ENCODE measurements around the gene TRIM75.
"Not testable (repeated sequence)": the region's sequence is repeated elsewhere in the genome, so short reads cannot be mapped to it uniquely, and the experiment has no call there.

TRIM75 gene
- 0 to 0.44 (median 0) reads per million in 17 experiments for total RNA-seq

- DNase-seq: no peak
These were observed at the start of gene TRIM75 for GRCh38 chr4:165053645-165054044. TSS of gene TRIM75 (plus strand) at chr4:165053866. CDS start at chr4:165059148, 5,282 bp downstream.

- DNase-seq: no peak
These were observed 48.2 kb upstream of the TRIM75 start for GRCh38 chr4:165005352-165005925.

- DNase-seq: no peak
These were observed 47.2 kb upstream of the TRIM75 start for GRCh38 chr4:165006456-165006855.

DNA sequence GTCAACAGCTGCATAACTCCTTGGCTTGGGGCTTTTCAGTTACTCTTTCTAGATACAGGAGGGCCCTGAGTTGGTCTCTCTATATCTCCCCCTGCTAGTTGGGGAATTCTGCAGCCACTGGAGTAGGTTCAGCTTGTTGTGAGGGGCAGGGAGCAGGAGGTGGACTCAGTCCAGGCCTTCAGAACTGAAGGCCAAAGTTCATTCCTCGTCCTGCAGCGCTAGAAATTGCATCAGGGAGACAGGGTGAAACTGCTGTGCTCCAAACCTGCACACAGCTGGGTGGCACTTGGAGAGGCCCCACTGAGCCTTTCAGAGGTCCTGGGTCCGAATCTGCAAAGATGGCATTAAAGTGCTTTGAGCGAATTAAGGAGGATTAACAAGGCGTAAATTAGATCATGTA lies 46.8 kb upstream of the TRIM75 start:
- DNase-seq: no peak

DNA sequence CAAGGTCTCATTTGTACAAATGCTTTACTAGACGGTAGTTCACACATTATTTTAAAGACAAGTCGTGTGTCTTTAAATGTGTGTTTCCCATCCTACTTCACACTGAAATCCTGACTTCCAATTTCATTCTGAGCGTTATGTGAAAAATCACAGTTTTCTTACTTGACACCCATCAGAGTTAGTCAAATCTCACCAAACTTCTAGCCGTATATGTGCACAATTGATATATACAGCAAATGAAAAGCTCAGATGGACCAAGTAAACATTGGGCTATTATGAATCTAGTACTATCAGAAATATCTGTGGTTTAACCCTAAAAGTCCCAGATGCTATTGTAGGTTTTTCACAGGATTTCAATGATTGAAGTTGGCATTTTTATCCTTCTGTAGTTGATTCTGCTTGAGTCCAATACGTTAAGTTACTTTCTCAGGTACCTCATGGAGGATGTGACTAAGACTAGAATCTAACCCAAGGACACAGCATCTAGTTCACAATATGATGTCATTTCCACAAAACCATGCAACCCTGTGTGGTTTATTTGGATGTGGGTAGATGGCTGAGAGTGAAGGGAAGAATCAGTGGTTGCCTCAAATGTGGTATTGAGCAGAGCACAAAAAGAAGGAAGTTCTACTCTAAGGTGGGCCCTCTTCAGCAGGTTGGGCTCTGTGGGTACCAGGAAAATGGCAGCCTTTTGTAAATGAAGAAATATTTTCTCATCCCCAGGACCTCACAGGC lies 44.0 kb upstream of the TRIM75 start:
- no peak for DNase-seq

- no peak for DNase-seq
These were observed 43.2 kb upstream of the TRIM75 start for GRCh38 chr4:165010487-165010886.

DNA sequence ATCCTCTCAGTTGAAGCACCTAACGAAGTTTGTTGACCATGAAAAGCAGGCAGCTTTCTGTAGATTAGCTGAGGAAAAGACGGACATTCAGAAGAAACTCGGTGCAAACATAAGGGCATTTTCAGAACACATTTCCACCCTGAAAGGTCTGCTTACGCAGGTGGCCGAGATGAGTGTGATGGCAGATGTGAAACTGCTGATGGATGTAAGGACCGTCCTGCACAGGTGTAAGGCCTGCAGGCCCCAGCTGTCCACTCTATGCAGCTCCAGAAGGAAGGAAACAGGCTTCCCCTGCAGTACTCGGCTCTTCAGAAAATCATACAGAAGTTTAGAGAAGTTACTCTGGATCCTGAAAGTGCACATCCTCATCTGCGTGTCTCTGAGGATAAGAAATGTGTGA lies 42.7 kb upstream of the TRIM75 start:
- DNase-seq: no peak

- no peak for DNase-seq
These were observed 42.3 kb upstream of the TRIM75 start for GRCh38 chr4:165011403-165011802.

- DNase-seq: no peak
These were observed 40.0 kb upstream of the TRIM75 start for GRCh38 chr4:165013691-165014090.

- DNase-seq: peak in 2 of 4 experiments; percentile 2 to 12
These were observed 36.7 kb upstream of the TRIM75 start for GRCh38 chr4:165016971-165017370.

GRCh38 chr4:165019995-165020394 lies 33.7 kb upstream of the TRIM75 start:
- not testable (repeated sequence) for DNase-seq

DNA sequence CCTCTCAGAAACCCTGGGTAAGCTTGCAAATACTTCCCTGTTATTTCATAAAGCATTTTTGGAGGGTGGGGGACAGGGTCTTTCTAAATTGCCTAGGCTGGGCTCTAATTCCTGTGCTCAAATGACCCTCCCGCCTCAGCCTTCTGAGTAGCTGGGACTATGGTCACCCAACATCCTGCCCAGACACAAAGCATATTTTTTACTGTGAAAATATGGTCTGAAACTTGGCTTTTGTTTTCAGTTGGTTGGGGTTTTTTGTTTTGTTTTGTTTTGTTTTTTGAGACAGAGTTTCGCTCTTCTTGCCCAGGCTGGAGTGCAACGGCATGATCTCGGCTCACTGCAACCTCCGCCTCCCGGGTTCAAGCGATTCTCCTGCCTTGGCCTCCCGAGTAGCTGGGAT lies 27.9 kb upstream of the TRIM75 start:
- not testable (repeated sequence) for DNase-seq

DNA sequence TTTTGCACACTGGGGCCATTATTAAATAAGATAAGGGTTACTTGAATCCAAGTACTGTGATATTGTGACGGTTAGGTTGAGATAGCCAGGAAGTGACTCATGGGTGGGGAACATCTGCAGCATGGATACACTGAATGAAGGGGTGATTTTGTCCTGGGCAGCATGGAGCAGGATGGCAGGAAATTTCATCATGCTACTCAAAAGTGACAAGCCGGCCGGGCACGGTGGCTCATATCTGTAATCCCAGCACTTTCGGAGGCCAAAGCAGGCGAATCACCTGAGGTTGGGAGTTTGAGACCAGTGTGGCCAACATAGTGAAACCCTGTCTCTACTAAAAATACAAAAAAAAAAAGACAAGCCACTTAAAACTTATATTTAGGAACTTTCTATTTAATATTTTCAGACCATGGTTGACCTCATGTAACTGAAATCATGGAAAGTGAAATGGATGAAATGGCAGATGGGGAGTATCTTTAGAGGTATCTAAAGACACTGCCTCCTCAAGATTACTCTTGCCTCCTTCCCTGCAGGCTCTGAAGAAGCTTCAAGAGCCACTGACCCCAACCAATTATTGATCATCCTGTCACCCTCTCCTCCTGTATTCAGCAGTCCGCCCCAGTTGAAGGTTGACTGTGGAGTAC lies 25.8 kb upstream of the TRIM75 start:
- no peak for DNase-seq

- DNase-seq: no peak
These were observed 22.0 kb upstream of the TRIM75 start, which contains the start of gene TRIM60 for GRCh38 chr4:165031436-165032211. TSS of gene TRIM60 (plus strand) at chr4:165031999. CDS start at chr4:165040073, 8,074 bp downstream.

DNA sequence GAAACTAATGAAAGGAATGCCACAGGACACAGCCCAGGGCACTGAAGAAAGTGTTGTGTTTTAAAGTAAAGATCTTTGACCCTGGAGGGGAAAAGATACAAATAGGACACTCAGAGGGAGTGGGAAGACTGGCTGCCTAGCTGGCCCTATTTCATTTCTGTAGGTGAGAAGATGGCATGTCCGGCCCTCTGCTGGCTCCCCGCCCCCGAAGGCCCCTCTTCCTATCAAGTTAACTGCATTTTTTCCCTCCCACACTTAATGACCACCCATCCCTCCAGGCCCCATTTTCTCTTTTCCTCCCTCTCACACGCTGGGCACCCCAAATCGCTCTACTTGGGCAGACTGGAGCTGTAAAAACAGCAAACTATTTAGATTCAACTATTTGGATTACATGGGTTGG lies 5.5 kb upstream of the TRIM75 start:
- DNase-seq: no peak

DNA sequence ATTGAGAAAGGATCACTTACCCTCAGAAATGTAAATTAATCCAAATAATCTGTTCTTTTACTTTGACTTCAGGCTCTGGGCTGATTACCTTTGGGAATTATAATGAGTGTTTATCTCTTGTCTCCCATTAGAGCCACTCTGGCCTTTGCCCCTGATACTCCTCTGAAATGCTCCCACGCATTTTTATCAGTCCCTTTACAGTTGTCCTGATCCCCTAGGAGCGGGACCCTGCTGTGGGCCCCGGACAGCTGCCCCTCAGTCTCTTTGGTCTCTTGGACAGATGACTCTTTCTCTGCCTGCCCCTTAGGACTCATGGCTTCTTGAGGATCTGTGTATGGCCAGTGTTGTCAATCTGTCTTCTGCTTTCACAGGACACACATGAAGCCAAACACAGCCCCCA lies 1.0 kb upstream of the TRIM75 start:
- no peak for DNase-seq

- no peak for DNase-seq
These were observed 1.9 kb downstream of the TRIM75 start for GRCh38 chr4:165055601-165056000.

- no peak for DNase-seq
These were observed 5.0 kb downstream of the TRIM75 start for GRCh38 chr4:165058666-165059065.

DNA sequence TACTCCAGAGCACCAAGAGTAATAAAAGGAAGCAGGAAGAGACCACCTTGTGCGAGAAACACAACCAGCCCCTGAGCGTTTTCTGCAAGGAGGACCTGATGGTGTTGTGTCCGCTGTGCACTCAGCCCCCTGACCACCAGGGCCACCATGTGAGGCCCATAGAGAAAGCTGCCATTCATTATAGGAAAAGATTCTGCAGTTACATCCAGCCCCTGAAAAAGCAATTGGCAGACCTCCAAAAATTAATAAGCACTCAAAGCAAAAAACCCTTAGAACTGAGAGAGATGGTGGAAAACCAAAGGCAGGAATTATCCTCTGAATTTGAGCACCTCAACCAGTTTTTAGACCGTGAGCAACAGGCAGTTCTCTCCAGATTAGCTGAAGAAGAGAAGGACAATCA lies 5.7 kb downstream of the TRIM75 start:
- DNase-seq: no peak

DNA sequence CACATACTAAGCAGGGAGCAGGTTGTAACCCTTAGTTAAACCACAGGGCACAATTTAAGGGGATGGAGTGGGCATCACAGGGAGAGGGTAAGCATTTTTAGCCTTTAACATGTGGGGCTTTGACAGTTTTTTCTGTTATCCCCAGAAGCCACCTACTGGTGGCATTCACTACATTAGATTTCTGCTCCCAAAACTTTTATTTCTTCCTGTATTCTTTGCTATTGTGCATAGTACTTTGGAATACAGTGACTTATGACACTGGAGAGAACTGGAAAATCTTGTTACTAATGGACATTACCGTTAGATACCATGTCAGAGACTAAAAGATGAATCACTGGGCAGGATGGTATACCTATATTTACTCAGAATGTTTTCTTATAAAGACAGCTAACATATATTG lies 7.3 kb downstream of the TRIM75 start:
- DNase-seq: no peak

DNA sequence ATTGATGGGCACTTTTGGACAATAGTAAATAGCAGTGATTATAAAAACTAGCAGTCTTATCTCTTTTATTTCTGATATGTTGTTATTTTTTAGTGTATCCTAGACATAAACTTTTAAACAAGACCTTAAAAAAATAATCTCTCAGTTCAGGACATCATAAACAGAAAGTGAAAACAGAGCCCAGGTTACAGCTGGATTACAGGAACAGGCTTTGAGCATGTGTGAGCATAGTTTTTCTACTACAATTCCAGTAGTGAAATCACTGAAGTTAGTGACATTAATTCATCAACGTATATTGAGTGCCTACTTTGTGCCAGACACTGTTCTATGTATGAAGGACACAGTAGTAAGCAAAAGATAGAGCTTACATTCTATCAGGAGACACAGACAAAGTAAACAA lies 16.9 kb downstream of the TRIM75 start:
- DNase-seq: no peak

- DNase-seq: not testable (repeated sequence)
These were observed 19.7 kb downstream of the TRIM75 start for GRCh38 chr4:165073346-165073745.

DNA sequence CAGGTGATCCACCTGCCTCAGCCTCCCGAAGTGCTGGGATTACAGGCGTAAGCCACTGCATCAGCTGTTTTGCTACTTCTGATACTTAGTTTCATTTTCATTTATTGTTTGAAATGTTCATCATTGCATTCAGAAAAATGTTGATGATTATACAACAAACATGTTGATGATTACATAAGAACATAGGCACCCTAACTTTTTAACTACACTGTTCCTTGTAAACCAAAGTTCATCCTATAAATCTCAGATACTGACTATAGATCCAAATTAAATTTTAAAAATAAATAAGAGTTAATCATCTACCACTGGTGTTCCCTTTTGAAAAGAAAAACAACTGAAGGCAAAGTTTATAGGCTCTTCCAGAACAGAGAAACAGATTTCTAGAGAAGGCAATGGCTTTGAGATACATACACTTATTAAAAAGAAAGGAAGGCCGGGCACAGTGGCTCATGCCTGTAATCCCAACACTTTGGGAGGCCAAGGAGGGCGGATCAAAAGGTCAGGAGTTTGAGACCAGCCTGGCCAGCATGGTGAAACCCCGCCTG lies 23.4 kb downstream of the TRIM75 start:
- DNase-seq: no peak
